HEK293 (cell line): ENCODE measurements around the gene DNMT3A.

Experiments used
- CTCF ChIA-PET: fragments of 350-600 bp; formaldehyde crosslinking; extraction: SDS; loops from one replicate; lab custom pipeline; 2021; ENCODE audit warnings: antibody characterized with exemption; lab: Yijun Ruan, JAX
- POLR2A ChIA-PET: fragments of 300-600 bp; formaldehyde crosslinking; extraction: SDS; loops from one replicate; lab custom pipeline; 2020; ENCODE audit warnings: antibody characterized with exemption, inconsistent platforms; lab: Yijun Ruan, JAX
- H3K27ac ChIP-seq: fragments of 200-500 bp; sonication (Bioruptor generic); 2 replicates; pipeline ENCODE4 v1.5.1; 2014; ENCODE audit warnings: low read depth, low read length, control low read depth, inconsistent platforms; ENCODE audit errors: extremely low read depth
- H3K36me3 ChIP-seq, 2 experiments: fragments of 200-500 bp in 1 of 2; sonication (Bioruptor generic) in 1 of 2; 1 replicate in 1 of 2; 2 replicates in 1 of 2; pipeline ENCODE4 v1.5.1; 2014 to 2017; ENCODE audit warnings: inconsistent platforms in 2 of 2, low read length in 2 of 2; ENCODE audit not compliant: control insufficient read depth in 2 of 2, insufficient read depth in 1 of 2
- H3K4me1 ChIP-seq: fragments of 200-500 bp; sonication (Bioruptor generic); 2 replicates; pipeline ENCODE4 v1.5.1; 2014; ENCODE audit warnings: mild to moderate bottlenecking, low read length, inconsistent platforms; ENCODE audit not compliant: control insufficient read depth, insufficient read depth
- H3K4me3 ChIP-seq: 2 replicates; pipeline ENCODE4 v1.5.1; 2011; ENCODE audit warnings: low read depth, mild to moderate bottlenecking, control low read depth, low read length, moderate library complexity
- H3K9me3 ChIP-seq: fragments of 200-500 bp; sonication (Bioruptor generic); 2 replicates; pipeline ENCODE4 v1.5.1; 2014; ENCODE audit warnings: low read depth, low read length, inconsistent platforms; ENCODE audit not compliant: control insufficient read depth, insufficient read depth
- IKZF3 ChIP-seq: fragments of 450-650 bp; IDR thresholded peaks from 2 replicates; pipeline ENCODE4 v1.5.0; 2018; ENCODE audit warnings: missing biosample characterization, mild to moderate bottlenecking, missing genetic modification characterization, moderate library complexity
- OSR2 ChIP-seq: fragments of 450-650 bp; formaldehyde crosslinking; IDR thresholded peaks from 2 replicates; pipeline ENCODE4 v1.5.1; 2016; ENCODE audit warnings: missing biosample characterization, missing genetic modification characterization
- PRDM1 ChIP-seq: fragments of 450-650 bp; formaldehyde crosslinking; IDR thresholded peaks from 2 replicates; pipeline ENCODE4; 2016; ENCODE audit warnings: missing biosample characterization, missing genetic modification characterization
- SP3 ChIP-seq: fragments of 450-650 bp; formaldehyde crosslinking; IDR thresholded peaks from 2 replicates; pipeline ENCODE4 v1.5.1; 2016; ENCODE audit warnings: missing biosample characterization, missing genetic modification characterization
- ZNF114 ChIP-seq: fragments of 450-650 bp; formaldehyde crosslinking; IDR thresholded peaks from 2 replicates; pipeline ENCODE4 v1.5.0; 2017; ENCODE audit warnings: missing biosample characterization, missing genetic modification characterization
- ZNF132 ChIP-seq: fragments of 450-650 bp; formaldehyde crosslinking; IDR thresholded peaks from 2 replicates; pipeline ENCODE4 v1.5.1; 2017; ENCODE audit warnings: missing biosample characterization, missing genetic modification characterization, borderline replicate concordance
- ZNF138 ChIP-seq: fragments of 450-650 bp; formaldehyde crosslinking; IDR thresholded peaks from 2 replicates; pipeline ENCODE4 v1.5.1; 2016; ENCODE audit warnings: missing biosample characterization, missing genetic modification characterization, borderline replicate concordance
- ZNF146 ChIP-seq: fragments of 450-650 bp; formaldehyde crosslinking; IDR thresholded peaks from 2 replicates; pipeline ENCODE4 v1.5.1; 2016; ENCODE audit warnings: missing biosample characterization, missing genetic modification characterization
- ZNF398 ChIP-seq: fragments of 450-650 bp; formaldehyde crosslinking; IDR thresholded peaks from 2 replicates; pipeline ENCODE4 v1.5.1; 2017; ENCODE audit warnings: missing biosample characterization, missing genetic modification characterization
- ZNF548 ChIP-seq: fragments of 450-650 bp; formaldehyde crosslinking; IDR thresholded peaks from 2 replicates; pipeline ENCODE4 v1.5.1; 2016; ENCODE audit warnings: missing biosample characterization, missing genetic modification characterization
- ZNF549 ChIP-seq: fragments of 450-650 bp; IDR thresholded peaks from 2 replicates; pipeline ENCODE4 v1.5.1; 2018; ENCODE audit warnings: missing biosample characterization, missing genetic modification characterization, mild to moderate bottlenecking, inconsistent platforms, moderate library complexity
- ZNF558 ChIP-seq: fragments of 450-650 bp; formaldehyde crosslinking; IDR thresholded peaks from 2 replicates; pipeline ENCODE4 v1.5.1; 2016; ENCODE audit warnings: missing biosample characterization, missing genetic modification characterization
- TF ChIP-seq, protein P1 (sequence below): fragments of 450-650 bp; formaldehyde crosslinking; IDR thresholded peaks from 2 replicates; pipeline ENCODE4 v1.5.1; 2016; ENCODE audit warnings: missing biosample characterization, missing genetic modification characterization
- TF ChIP-seq, protein P2 (sequence below): fragments of 450-650 bp; formaldehyde crosslinking; IDR thresholded peaks from 2 replicates; pipeline ENCODE4 v1.5.1; 2017; ENCODE audit warnings: missing biosample characterization, missing genetic modification characterization
- TF ChIP-seq, protein P3 (sequence below): fragments of 450-650 bp; IDR thresholded peaks from 2 replicates; pipeline ENCODE4 v1.5.1; 2018; ENCODE audit warnings: missing biosample characterization, missing genetic modification characterization
- TF ChIP-seq, protein P4 (sequence below): fragments of 450-650 bp; formaldehyde crosslinking; IDR thresholded peaks from 2 replicates; pipeline ENCODE4 v1.5.0; 2017; ENCODE audit warnings: missing biosample characterization, missing genetic modification characterization, borderline replicate concordance

DNMT3A gene

GRCh38 chr2:25366629-25367028, 24.9 kb upstream of the DNMT3A start:
- Histone ChIP-seq H3K9me3 (no peaks in the 10 kb centered on the region), H3K27ac (no peak overlapping the region), H3K4me1 (no peaks in the 10 kb centered on the region), H3K4me3 (no peak overlapping the region), H3K36me3 (no peaks in the 10 kb centered on the region)
- ChIA-PET CTCF (interaction anchor here (0.6 kb wide), 1 partner anchor 20 kb away, joined by 3 read pairs; no protein-coding TSS in a partner anchor), POLR2A (no interaction called here)
- TF ChIP-seq, protein P1, sequence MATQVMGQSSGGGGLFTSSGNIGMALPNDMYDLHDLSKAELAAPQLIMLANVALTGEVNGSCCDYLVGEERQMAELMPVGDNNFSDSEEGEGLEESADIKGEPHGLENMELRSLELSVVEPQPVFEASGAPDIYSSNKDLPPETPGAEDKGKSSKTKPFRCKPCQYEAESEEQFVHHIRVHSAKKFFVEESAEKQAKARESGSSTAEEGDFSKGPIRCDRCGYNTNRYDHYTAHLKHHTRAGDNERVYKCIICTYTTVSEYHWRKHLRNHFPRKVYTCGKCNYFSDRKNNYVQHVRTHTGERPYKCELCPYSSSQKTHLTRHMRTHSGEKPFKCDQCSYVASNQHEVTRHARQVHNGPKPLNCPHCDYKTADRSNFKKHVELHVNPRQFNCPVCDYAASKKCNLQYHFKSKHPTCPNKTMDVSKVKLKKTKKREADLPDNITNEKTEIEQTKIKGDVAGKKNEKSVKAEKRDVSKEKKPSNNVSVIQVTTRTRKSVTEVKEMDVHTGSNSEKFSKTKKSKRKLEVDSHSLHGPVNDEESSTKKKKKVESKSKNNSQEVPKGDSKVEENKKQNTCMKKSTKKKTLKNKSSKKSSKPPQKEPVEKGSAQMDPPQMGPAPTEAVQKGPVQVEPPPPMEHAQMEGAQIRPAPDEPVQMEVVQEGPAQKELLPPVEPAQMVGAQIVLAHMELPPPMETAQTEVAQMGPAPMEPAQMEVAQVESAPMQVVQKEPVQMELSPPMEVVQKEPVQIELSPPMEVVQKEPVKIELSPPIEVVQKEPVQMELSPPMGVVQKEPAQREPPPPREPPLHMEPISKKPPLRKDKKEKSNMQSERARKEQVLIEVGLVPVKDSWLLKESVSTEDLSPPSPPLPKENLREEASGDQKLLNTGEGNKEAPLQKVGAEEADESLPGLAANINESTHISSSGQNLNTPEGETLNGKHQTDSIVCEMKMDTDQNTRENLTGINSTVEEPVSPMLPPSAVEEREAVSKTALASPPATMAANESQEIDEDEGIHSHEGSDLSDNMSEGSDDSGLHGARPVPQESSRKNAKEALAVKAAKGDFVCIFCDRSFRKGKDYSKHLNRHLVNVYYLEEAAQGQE (tag by site-specific recombination) = no peak
- TF ChIP-seq IKZF3 (tag by site-specific recombination) (no peak), ZNF146 (tag by site-specific recombination) (no peak), ZNF558 (no peak), ZNF548 (tag by site-specific recombination) (no peak)

DNA sequence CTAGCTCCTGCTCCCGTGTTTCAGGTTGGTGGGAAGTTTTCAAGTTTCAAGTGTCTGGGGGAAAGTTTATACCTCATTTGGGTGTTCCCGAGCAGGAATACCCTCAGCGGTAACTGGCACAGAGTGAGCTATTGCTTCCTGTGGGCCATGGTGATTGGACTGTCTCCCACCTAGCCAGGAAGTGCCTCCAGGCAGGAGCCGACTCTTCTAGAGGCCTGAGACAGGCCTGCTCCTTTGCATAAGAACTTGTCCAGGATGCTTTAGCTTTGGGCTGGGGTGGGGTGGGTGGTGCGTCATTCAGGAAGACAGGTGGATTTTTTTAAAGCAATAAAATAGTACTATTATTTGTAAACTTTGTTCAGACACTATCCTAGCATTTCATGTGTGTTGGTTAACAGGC, 23.5 kb upstream of the DNMT3A start:
- ChIA-PET CTCF (interaction anchor here (0.6 to 2.1 kb wide), 3 partner anchors 10 to 408 kb away, joined by 3 to 12 read pairs (median 3); no protein-coding TSS in a partner anchor), POLR2A (interaction anchor here (0.6 to 1.4 kb wide), 2 partner anchors 11 to 53 kb away, joined by 3 read pairs; no protein-coding TSS in a partner anchor)
- TF ChIP-seq ZNF114 (no peak), ZNF132 (no peak), ZNF398 (tag by site-specific recombination) (no peak), SP3 (tag by site-specific recombination) (no peak), OSR2 (tag by site-specific recombination) (no peak), ZNF138 (tag by site-specific recombination) (no peak), ZNF549 (no peak), PRDM1 (tag by site-specific recombination) (no peak)
- TF ChIP-seq, protein P2, sequence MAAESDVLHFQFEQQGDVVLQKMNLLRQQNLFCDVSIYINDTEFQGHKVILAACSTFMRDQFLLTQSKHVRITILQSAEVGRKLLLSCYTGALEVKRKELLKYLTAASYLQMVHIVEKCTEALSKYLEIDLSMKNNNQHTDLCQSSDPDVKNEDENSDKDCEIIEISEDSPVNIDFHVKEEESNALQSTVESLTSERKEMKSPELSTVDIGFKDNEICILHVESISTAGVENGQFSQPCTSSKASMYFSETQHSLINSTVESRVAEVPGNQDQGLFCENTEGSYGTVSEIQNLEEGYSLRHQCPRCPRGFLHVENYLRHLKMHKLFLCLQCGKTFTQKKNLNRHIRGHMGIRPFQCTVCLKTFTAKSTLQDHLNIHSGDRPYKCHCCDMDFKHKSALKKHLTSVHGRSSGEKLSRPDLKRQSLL (tag by site-specific recombination) = no peak
- TF ChIP-seq, protein P3, sequence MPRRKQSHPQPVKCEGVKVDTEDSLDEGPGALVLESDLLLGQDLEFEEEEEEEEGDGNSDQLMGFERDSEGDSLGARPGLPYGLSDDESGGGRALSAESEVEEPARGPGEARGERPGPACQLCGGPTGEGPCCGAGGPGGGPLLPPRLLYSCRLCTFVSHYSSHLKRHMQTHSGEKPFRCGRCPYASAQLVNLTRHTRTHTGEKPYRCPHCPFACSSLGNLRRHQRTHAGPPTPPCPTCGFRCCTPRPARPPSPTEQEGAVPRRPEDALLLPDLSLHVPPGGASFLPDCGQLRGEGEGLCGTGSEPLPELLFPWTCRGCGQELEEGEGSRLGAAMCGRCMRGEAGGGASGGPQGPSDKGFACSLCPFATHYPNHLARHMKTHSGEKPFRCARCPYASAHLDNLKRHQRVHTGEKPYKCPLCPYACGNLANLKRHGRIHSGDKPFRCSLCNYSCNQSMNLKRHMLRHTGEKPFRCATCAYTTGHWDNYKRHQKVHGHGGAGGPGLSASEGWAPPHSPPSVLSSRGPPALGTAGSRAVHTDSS (tag by site-specific recombination) = no peak
- TF ChIP-seq, protein P4, sequence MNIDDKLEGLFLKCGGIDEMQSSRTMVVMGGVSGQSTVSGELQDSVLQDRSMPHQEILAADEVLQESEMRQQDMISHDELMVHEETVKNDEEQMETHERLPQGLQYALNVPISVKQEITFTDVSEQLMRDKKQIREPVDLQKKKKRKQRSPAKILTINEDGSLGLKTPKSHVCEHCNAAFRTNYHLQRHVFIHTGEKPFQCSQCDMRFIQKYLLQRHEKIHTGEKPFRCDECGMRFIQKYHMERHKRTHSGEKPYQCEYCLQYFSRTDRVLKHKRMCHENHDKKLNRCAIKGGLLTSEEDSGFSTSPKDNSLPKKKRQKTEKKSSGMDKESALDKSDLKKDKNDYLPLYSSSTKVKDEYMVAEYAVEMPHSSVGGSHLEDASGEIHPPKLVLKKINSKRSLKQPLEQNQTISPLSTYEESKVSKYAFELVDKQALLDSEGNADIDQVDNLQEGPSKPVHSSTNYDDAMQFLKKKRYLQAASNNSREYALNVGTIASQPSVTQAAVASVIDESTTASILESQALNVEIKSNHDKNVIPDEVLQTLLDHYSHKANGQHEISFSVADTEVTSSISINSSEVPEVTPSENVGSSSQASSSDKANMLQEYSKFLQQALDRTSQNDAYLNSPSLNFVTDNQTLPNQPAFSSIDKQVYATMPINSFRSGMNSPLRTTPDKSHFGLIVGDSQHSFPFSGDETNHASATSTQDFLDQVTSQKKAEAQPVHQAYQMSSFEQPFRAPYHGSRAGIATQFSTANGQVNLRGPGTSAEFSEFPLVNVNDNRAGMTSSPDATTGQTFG (tag by site-specific recombination) = no peak
- no peak overlapping the region for H3K27ac ChIP-seq
- no peak overlapping the region for H3K4me3 ChIP-seq
- H3K9me3 ChIP-seq = no peaks in the 10 kb centered on the region
- H3K36me3 ChIP-seq = no peaks in the 10 kb centered on the region
- H3K4me1 ChIP-seq = no peaks in the 10 kb centered on the region
